HCT116 (cell line): ENCODE measurements around the gene PLAU.

Experiments used
- ATF3 ChIP-seq: IDR thresholded peaks from 2 replicates; pipeline ENCODE4 v1.6.1; 2012
- CTCF ChIP-seq, 3 experiments: fragments of 200-600 bp in 1 of 3; sonication (generic) in 1 of 3; IDR thresholded peaks in 2 of 3; conservative IDR thresholded peaks in 1 of 3; 2 replicates each; pipeline ENCODE4 v1.5.1; 2012 to 2017; ENCODE audit warnings: low read depth in 2 of 3, low read length in 2 of 3, antibody characterized with exemption in 1 of 3, borderline replicate concordance in 1 of 3, control low read depth in 1 of 3, mild to moderate bottlenecking in 1 of 3, mixed read lengths in 1 of 3, mixed run types in 1 of 3, moderate library complexity in 1 of 3; ENCODE audit not compliant: insufficient read depth in 1 of 3
- EGR1 ChIP-seq: IDR thresholded peaks from 2 replicates; pipeline ENCODE4 v1.6.1; 2012; ENCODE audit warnings: low read depth
- ELF1 ChIP-seq: IDR thresholded peaks from 2 replicates; pipeline ENCODE4 v1.6.1; 2012; ENCODE audit warnings: low read depth, borderline replicate concordance
- EZH2phosphoT487 ChIP-seq: fragments of 200-600 bp; IDR thresholded peaks from 2 replicates; pipeline ENCODE4 v1.6.1; 2018; ENCODE audit warnings: antibody characterized with exemption, borderline replicate concordance
- MAX ChIP-seq: IDR thresholded peaks from 2 replicates; pipeline ENCODE4 v1.6.1; 2012
- POLR2A ChIP-seq: IDR thresholded peaks from 2 replicates; pipeline ENCODE4 v1.7.0; 2011; ENCODE audit warnings: borderline replicate concordance; ENCODE audit not compliant: insufficient read depth, insufficient read length; ENCODE audit errors: extremely low read depth
- YY1 ChIP-seq: IDR thresholded peaks from 2 replicates; pipeline ENCODE4 v1.6.1; 2011; ENCODE audit warnings: low read length, low read depth, moderate library complexity, mild to moderate bottlenecking; ENCODE audit not compliant: insufficient replicate concordance; ENCODE audit errors: extremely low read depth

GRCh38 chr10:73906524-73907447 is 4.1 kb upstream of the PLAU start:
- no peak for TF ChIP-seq POLR2A
- TF ChIP-seq CTCF (IDR thresholded peaks at IDR 0.05 in 2 of 3, conservative IDR thresholded peaks at IDR 0.05 in 1 of 3; ENCODE audit: borderline replicate concordance in 1 of 3, insufficient read depth in 1 of 3, low read depth in 2 of 3, low read length in 2 of 3): no peak
- no peak for TF ChIP-seq EGR1
- no peak for TF ChIP-seq EZH2phosphoT487
- TF ChIP-seq YY1: no peak
- TF ChIP-seq ELF1: no peak
- no peak for TF ChIP-seq MAX
- no peak for TF ChIP-seq ATF3
